Erythroblast (primary cell): ENCODE results near the gene BTBD2.

Experiments
- GATA1 ChIP-seq: IDR thresholded peaks from 2 replicates; pipeline ENCODE4 v1.6.1; 2011; ENCODE audit warnings: low read depth, mild to moderate bottlenecking, control low read depth, low read length, moderate library complexity
- POLR2A ChIP-seq: IDR thresholded peaks from 2 replicates; pipeline ENCODE4 v1.6.1; 2011; ENCODE audit warnings: mild to moderate bottlenecking, low read length

GRCh38 chr19:1942934-1943555, 72.5 kb downstream of the BTBD2 start:
- TF ChIP-seq POLR2A (no peak), GATA1 (no peak)
